T-helper 1 cell treated with Interleukin-12 subunit alpha and Interleukin-12 subunit beta and Interleukin-4 antibody, amounts not matched to agents 30 μg/mL and 1 μg/mL, for 36 hours (primary cell): ENCODE measurements around the gene OR5K3.

Experiments
- H3K27ac Mint-ChIP-seq: one replicate; pipeline ENCODE4 v1.8.0; 2021; ENCODE audit warnings: mild to moderate bottlenecking, mixed read lengths
- H3K27me3 Mint-ChIP-seq: one replicate; pipeline ENCODE4 v1.8.0; 2021; ENCODE audit warnings: low read depth, mixed read lengths
- H3K36me3 Mint-ChIP-seq: one replicate; pipeline ENCODE4 v1.8.0; 2021; ENCODE audit warnings: low read depth, mixed read lengths
- H3K4me1 Mint-ChIP-seq: one replicate; pipeline ENCODE4 v1.8.0; 2021; ENCODE audit warnings: low read depth, mixed read lengths
- H3K4me3 Mint-ChIP-seq: one replicate; pipeline ENCODE4 v1.8.0; 2021; ENCODE audit warnings: mild to moderate bottlenecking, moderate library complexity, mixed read lengths
- H3K9me3 Mint-ChIP-seq: one replicate; pipeline ENCODE4 v1.8.0; 2021; ENCODE audit warnings: mixed read lengths

OR5K3 gene

GRCh38 chr3:98390366-98390765, at the start of gene OR5K3:
OR5K3 (plus strand) TSS chr3:98390666; CDS start chr3:98390666, 0 bp downstream.
- Mint-ChIP-seq H3K36me3 (no peaks in the 10 kb centered on the region), H3K9me3 (no peaks in the 10 kb centered on the region), H3K27ac (no peak within 1 kb of the TSS), H3K4me1 (peaks cover 3% of the 10 kb centered on the region), H3K27me3 (peaks cover 54% of the 10 kb centered on the region), H3K4me3 (no peak within 1 kb of the TSS)

GRCh38 chr3:98341758-98342157, 48.7 kb upstream of the OR5K3 start:
- peaks cover 57% of the 10 kb centered on the region for H3K27me3 Mint-ChIP-seq
- peaks cover 2% of the 10 kb centered on the region for H3K36me3 Mint-ChIP-seq
- H3K27ac Mint-ChIP-seq = no peak overlapping the region
- peaks cover 4% of the 10 kb centered on the region for H3K9me3 Mint-ChIP-seq
- H3K4me1 Mint-ChIP-seq = peaks cover 10% of the 10 kb centered on the region
- no peak overlapping the region for H3K4me3 Mint-ChIP-seq

- no peak overlapping the region for H3K27ac Mint-ChIP-seq
- H3K27me3 Mint-ChIP-seq = peaks cover 61% of the 10 kb centered on the region
- H3K4me3 Mint-ChIP-seq = no peak overlapping the region
- peaks cover 2% of the 10 kb centered on the region for H3K36me3 Mint-ChIP-seq
- H3K4me1 Mint-ChIP-seq = peaks cover 10% of the 10 kb centered on the region
- peaks cover 4% of the 10 kb centered on the region for H3K9me3 Mint-ChIP-seq
These were observed 46.6 kb upstream of the OR5K3 start for GRCh38 chr3:98343647-98344507.

GRCh38 chr3:98350082-98350481, 40.4 kb upstream of the OR5K3 start:
- Mint-ChIP-seq H3K36me3 (peaks cover 1% of the 10 kb centered on the region), H3K4me1 (peaks cover 4% of the 10 kb centered on the region), H3K27me3 (peaks cover 61% of the 10 kb centered on the region), H3K4me3 (no peak overlapping the region), H3K27ac (no peak overlapping the region), H3K9me3 (peaks cover 3% of the 10 kb centered on the region)

- Mint-ChIP-seq H3K36me3 (peaks cover 3% of the 10 kb centered on the region), H3K27ac (no peak within 1 kb of the TSS), H3K9me3 (peaks cover 6% of the 10 kb centered on the region), H3K4me3 (no peak within 1 kb of the TSS), H3K4me1 (no peaks in the 10 kb centered on the region), H3K27me3 (peaks cover 55% of the 10 kb centered on the region)
These were observed 36.9 kb upstream of the OR5K3 start, which contains the start of gene OR5K4 for GRCh38 chr3:98353554-98353953. OR5K4 (plus strand) TSS chr3:98353854; CDS start chr3:98353854, 0 bp downstream.

GRCh38 chr3:98359250-98359649, 31.2 kb upstream of the OR5K3 start:
- H3K27me3 Mint-ChIP-seq = peaks cover 21% of the 10 kb centered on the region
- H3K36me3 Mint-ChIP-seq = peaks cover 14% of the 10 kb centered on the region
- no peak overlapping the region for H3K27ac Mint-ChIP-seq
- peaks cover 21% of the 10 kb centered on the region for H3K9me3 Mint-ChIP-seq
- peaks cover 7% of the 10 kb centered on the region for H3K4me1 Mint-ChIP-seq
- H3K4me3 Mint-ChIP-seq = no peak overlapping the region

GRCh38 chr3:98359993-98360675, 30.3 kb upstream of the OR5K3 start:
- Mint-ChIP-seq H3K9me3 (peaks cover 21% of the 10 kb centered on the region), H3K4me1 (peaks cover 7% of the 10 kb centered on the region), H3K4me3 (no peak overlapping the region), H3K27me3 (peaks cover 14% of the 10 kb centered on the region), H3K36me3 (peaks cover 14% of the 10 kb centered on the region), H3K27ac (no peak overlapping the region)

GRCh38 chr3:98360681-98361080, 29.8 kb upstream of the OR5K3 start:
- H3K9me3 Mint-ChIP-seq = peaks cover 21% of the 10 kb centered on the region
- peaks cover 15% of the 10 kb centered on the region for H3K27me3 Mint-ChIP-seq
- H3K4me3 Mint-ChIP-seq = no peak overlapping the region
- H3K36me3 Mint-ChIP-seq = peaks cover 16% of the 10 kb centered on the region
- H3K4me1 Mint-ChIP-seq = peaks cover 7% of the 10 kb centered on the region
- no peak overlapping the region for H3K27ac Mint-ChIP-seq

- H3K27me3 Mint-ChIP-seq = peaks cover 12% of the 10 kb centered on the region
- H3K4me1 Mint-ChIP-seq = peaks cover 7% of the 10 kb centered on the region
- peaks cover 17% of the 10 kb centered on the region for H3K36me3 Mint-ChIP-seq
- H3K9me3 Mint-ChIP-seq = peaks cover 21% of the 10 kb centered on the region
- H3K4me3 Mint-ChIP-seq = no peak overlapping the region
- no peak overlapping the region for H3K27ac Mint-ChIP-seq
These were observed 29.2 kb upstream of the OR5K3 start for GRCh38 chr3:98361289-98361688.

- Mint-ChIP-seq H3K27me3 (peaks cover 32% of the 10 kb centered on the region), H3K36me3 (peaks cover 3% of the 10 kb centered on the region), H3K4me1 (peaks cover 3% of the 10 kb centered on the region), H3K27ac (no peak overlapping the region), H3K4me3 (no peak overlapping the region), H3K9me3 (no peaks in the 10 kb centered on the region)
These were observed 22.8 kb upstream of the OR5K3 start for GRCh38 chr3:98367464-98368246.

GRCh38 chr3:98371186-98371585, 19.3 kb upstream of the OR5K3 start:
- no peaks in the 10 kb centered on the region for H3K36me3 Mint-ChIP-seq
- H3K27ac Mint-ChIP-seq = no peak overlapping the region
- no peak overlapping the region for H3K4me3 Mint-ChIP-seq
- H3K9me3 Mint-ChIP-seq = no peaks in the 10 kb centered on the region
- peaks cover 3% of the 10 kb centered on the region for H3K4me1 Mint-ChIP-seq
- peaks cover 49% of the 10 kb centered on the region for H3K27me3 Mint-ChIP-seq

- H3K4me3 Mint-ChIP-seq = no peak overlapping the region
- H3K27me3 Mint-ChIP-seq = peaks cover 55% of the 10 kb centered on the region
- H3K36me3 Mint-ChIP-seq = no peaks in the 10 kb centered on the region
- H3K4me1 Mint-ChIP-seq = peaks cover 3% of the 10 kb centered on the region
- no peaks in the 10 kb centered on the region for H3K9me3 Mint-ChIP-seq
- H3K27ac Mint-ChIP-seq = no peak overlapping the region
These were observed 18.6 kb upstream of the OR5K3 start for GRCh38 chr3:98371853-98372252.

- H3K9me3 Mint-ChIP-seq = peaks cover 4% of the 10 kb centered on the region
- H3K27ac Mint-ChIP-seq = no peak overlapping the region
- H3K36me3 Mint-ChIP-seq = no peaks in the 10 kb centered on the region
- H3K4me1 Mint-ChIP-seq = peaks cover 3% of the 10 kb centered on the region
- H3K4me3 Mint-ChIP-seq = no peak overlapping the region
- H3K27me3 Mint-ChIP-seq = peaks cover 57% of the 10 kb centered on the region
These were observed 18.0 kb upstream of the OR5K3 start for GRCh38 chr3:98372445-98372844.

GRCh38 chr3:98376631-98377030, 13.8 kb upstream of the OR5K3 start:
- Mint-ChIP-seq H3K9me3 (peaks cover 5% of the 10 kb centered on the region), H3K27me3 (peaks cover 47% of the 10 kb centered on the region), H3K4me1 (peaks cover 3% of the 10 kb centered on the region), H3K36me3 (no peaks in the 10 kb centered on the region), H3K4me3 (no peak overlapping the region), H3K27ac (no peak overlapping the region)
